Measurements from ENCODE around the gene ANTKMT.

ANTKMT gene

GRCh38 chr16:678858-679813 is 41.8 kb upstream of the ANTKMT start:
- H3K4me3 ChIP-seq (ENCODE audit: control insufficient read depth, low read depth, low read length) = peak overlapping the region; percentile 45
- peak; percentile 38 for DNase-seq (ENCODE audit: low read depth)
- TF ChIP-seq CTCF (conservative IDR thresholded peaks at IDR 0.05; ENCODE audit: control insufficient read depth, insufficient read depth, low read depth, low read length) = no peak

DNA sequence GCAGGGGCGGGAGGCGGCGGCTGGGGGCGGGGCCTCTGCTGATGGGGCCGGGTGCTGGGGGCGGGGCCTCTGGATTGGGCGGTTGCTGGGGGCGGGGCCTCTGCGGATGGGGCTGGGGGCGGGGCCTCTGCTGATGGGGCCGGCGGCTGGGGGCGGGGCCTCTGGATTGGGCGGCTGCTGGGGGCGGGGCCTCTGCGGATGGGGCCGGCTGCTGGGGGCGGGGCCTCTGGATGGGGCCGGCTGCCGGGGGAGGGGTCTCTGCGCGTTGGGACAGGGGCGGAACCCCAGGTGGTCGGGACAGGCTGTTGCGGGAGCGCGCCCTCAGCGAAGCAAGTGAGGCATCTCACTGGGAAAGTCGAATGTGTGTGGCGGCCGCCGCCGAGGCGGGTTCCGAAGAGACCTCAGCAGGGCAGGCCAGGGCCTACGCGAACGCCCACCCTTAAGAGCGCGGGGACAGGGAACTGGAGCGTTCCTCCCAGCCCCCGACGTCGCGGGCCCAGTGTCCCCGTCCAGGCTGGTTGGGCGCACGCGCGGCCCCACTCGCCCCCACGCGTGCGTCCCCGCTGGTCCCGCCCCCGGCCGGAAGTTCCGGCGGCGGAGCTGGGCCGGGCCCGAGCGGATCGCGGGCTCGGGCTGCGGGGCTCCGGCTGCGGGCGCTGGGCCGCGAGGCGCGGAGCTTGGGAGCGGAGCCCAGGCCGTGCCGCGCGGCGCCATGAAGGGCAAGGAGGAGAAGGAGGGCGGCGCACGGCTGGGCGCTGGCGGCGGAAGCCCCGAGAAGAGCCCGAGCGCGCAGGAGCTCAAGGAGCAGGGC is 40.9 kb upstream of the ANTKMT start, which contains the start of gene STUB1:
STUB1 (plus strand) TSS at position 597 of the 811 bp plus-strand sequence; CDS start at position 713, 116 bp downstream.
- no peak for TF ChIP-seq CTCF (conservative IDR thresholded peaks at IDR 0.05; ENCODE audit: control insufficient read depth, insufficient read depth, low read depth, low read length)
- DNase-seq (ENCODE audit: low read depth) = peak; percentile 76
- peak within 1 kb of the TSS; percentile 77 for H3K4me3 ChIP-seq (ENCODE audit: control insufficient read depth, low read depth, low read length)

GRCh38 chr16:680625-680945 is 40.4 kb upstream of the ANTKMT start:
- no peak for DNase-seq (ENCODE audit: low read depth)
- TF ChIP-seq CTCF (conservative IDR thresholded peaks at IDR 0.05; ENCODE audit: control insufficient read depth, insufficient read depth, low read depth, low read length) = no peak
- H3K4me3 ChIP-seq (ENCODE audit: control insufficient read depth, low read depth, low read length) = peak overlapping the region; percentile 77

- peak; percentile 77 for DNase-seq (ENCODE audit: low read depth)
- no peak for TF ChIP-seq CTCF (conservative IDR thresholded peaks at IDR 0.05; ENCODE audit: control insufficient read depth, insufficient read depth, low read depth, low read length)
- peak overlapping the region; percentile 77 for H3K4me3 ChIP-seq (ENCODE audit: control insufficient read depth, low read depth, low read length)
Observed at GRCh38 chr16:680967-681745, 39.8 kb upstream of the ANTKMT start.

GRCh38 chr16:681746-682427 is 39.1 kb upstream of the ANTKMT start:
- DNase-seq (ENCODE audit: low read depth) = peak; percentile 66
- H3K4me3 ChIP-seq (ENCODE audit: control insufficient read depth, low read depth, low read length) = peak overlapping the region; percentile 77
- TF ChIP-seq CTCF (conservative IDR thresholded peaks at IDR 0.05; ENCODE audit: control insufficient read depth, insufficient read depth, low read depth, low read length) = no peak

Measured in fibroblast of mammary gland (primary cell).